ENCODE measurements around the gene PDK3.
A peak's percentile ranks its signal among the peaks of the same experiment; 100 is the strongest.

Gene PDK3

GRCh38 chrX:24464836-24465531 is at the start of gene PDK3:
Gene PDK3, plus strand, starts transcription at chrX:24465286. Its CDS starts 170 bp downstream, at chrX:24465456.
- DNase-seq, result peak; percentile 14

- no peak for DNase-seq
Observed at GRCh38 chrX:24415921-24416320, 49.2 kb upstream of the PDK3 start.

GRCh38 chrX:24423960-24424359 is 41.1 kb upstream of the PDK3 start:
- DNase-seq, result no peak

DNA sequence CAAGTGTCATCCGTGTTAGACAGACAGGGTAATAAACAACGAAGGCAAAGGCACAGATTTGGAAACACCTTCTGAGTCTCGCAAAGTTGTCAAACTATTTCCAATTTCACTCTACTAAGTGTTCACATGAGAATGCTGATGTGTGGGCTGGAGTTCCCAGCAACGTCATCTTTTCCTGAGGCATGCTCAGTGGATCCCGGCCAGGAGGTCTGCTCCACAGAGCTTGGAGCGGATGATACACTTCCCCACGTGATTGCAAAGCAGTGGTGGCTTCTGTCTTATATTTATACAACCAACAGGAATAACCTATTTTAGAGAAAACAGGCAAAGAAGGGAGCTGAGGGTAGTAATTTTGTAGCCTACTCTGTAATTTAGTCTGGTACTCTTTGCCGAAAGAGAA is 40.1 kb upstream of the PDK3 start:
- no peak for DNase-seq

DNA sequence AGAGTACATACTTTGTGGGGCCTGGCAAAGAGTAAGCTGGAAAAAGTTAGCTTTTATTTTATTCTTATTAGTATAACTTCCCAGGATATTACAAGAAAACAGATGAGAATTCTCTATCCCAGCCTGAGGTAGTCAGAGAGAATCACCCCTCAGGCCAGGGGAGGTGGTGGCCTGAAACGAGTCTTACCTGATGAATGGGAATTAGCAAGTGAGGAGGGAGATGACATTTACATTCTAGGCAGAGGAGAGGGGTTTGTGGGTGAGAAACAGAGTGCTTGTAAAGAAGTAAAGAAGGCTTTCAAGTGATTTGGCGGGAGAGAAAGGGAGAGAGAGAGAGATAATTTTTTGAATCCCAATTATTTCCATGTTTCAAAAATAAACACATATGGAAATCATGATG is 39.3 kb upstream of the PDK3 start:
- DNase-seq, result no peak

DNA sequence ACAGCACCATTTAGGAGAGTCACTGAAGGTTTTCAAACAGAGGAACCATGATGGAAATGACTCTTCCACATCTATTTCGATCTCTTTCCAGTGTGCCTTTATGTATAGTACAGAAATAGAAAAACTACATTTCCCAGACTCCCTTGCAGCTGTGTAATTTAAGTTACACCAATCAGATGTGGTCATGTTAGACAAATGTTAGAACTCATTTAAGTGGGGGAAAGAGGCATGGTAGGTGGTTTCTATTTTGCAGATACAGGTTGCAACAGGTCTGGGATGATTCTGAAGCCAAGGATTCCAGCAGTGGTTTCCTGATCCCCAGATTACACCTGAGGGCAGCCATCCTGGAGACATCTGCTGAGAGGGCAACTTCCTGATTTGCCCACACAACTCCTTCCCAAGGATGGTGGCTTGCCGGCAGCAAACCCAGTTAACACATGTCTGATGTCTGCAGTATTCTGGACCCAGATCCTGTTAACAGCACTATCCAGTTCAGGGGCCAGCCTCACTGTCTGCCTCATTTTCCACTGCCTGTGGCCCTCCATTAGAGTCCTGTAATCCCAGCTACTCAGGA is 38.7 kb upstream of the PDK3 start:
- no peak for DNase-seq

- DNase-seq, result no peak
Observed at GRCh38 chrX:24426921-24427746, 38.0 kb upstream of the PDK3 start.

DNA sequence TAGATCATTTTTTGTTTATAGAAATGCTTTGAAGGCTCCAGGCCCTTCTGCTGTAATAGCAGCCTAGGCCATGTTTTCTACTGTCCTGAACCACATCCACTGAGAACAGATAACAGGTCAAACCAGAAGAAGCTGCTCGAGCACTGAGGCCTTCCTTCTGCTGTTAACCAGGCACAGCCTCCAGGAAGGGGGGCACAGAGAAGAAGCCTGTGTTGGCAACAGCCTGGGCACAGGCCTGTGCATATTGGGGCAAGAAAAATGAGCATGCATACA is 37.4 kb upstream of the PDK3 start:
- no peak for DNase-seq

- no peak for DNase-seq
Observed at GRCh38 chrX:24428516-24428915, 36.6 kb upstream of the PDK3 start.

GRCh38 chrX:24435060-24435459 is 30.0 kb upstream of the PDK3 start:
- DNase-seq, result no peak

DNA sequence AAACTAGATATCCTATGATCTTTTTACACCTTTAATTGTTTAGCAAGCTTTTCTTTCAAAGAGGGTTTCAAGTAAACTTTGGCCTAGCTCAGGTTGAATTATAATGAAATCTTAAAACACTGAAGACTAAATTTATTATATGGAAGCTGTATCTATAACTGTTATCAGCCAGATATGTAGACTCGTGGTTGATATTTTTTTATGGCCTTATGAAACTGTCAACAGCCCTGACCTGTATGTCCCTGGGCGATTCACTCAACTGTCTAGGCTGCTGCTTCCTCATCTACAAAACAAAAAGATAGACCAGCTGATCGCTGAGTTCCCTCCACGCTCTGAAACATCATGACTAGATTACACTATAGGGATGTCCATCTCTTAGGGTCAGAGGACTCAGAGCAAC is 21.2 kb upstream of the PDK3 start:
- DNase-seq, result no peak

DNA sequence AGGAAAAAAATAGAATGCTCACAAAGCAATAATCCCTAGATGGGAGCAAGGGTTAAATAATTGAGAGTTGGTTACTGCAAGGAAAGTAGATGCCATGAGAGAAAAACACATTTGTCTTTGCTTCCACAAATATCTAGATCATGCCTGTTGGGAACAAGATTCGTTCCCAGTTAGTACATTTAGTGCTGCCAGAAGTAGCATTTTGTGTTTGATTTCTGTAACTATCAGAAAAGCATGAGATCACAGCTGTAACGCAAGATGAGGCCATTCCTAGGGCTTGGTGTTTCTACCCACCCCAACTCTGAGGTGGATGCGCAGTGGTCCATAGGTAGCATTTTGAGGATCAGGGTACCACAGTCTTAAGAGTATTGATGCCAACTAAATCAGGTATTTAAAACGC is 20.4 kb upstream of the PDK3 start:
- no peak for DNase-seq

- DNase-seq, result no peak
Observed at GRCh38 chrX:24448762-24449250, 16.3 kb upstream of the PDK3 start.

- DNase-seq, result no peak
Observed at GRCh38 chrX:24463077-24463476, 2.0 kb upstream of the PDK3 start.

DNA sequence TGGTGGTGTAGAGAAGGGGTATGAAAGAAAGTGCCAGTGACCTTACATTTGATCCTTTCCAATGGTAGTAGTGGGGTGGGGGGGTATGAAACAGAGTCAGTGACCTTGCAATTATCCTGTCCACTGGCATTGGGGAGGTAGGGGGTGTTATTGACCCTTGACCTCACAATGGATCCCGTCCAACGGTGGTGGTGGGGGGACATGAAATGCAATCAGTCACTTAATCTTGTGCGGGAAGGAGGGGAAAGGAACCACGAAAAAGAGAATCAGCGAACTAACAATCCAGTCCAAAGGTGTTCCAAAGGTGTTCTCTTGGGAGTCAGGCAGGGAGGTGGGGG is 619 bp upstream of the PDK3 start:
- no peak for DNase-seq

DNA sequence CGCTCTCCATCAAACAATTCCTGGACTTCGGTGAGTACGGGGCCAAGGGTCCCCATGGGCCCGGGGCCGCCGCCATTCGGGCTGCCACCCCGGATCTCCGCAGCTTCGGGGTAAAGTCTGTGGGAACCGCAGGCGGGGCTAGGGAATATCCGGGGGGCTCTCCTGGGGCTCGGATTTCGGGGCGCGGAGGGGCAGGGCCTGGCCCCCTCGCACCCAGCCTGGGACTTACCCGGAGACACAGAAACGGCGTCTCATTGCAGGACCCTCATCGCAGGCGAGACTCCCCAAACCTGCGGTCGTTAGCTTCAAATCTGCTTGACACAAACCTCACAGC is 413 bp downstream of the PDK3 start:
- no peak for DNase-seq

- no peak for DNase-seq
Observed at GRCh38 chrX:24466025-24466424, 939 bp downstream of the PDK3 start.

GRCh38 chrX:24468245-24468644 is 3.2 kb downstream of the PDK3 start:
- DNase-seq, result no peak

- DNase-seq, result no peak
Observed at GRCh38 chrX:24471808-24472207, 6.7 kb downstream of the PDK3 start.

GRCh38 chrX:24475480-24475879 is 10.4 kb downstream of the PDK3 start:
- DNase-seq, result no peak

GRCh38 chrX:24478509-24478908 is 13.4 kb downstream of the PDK3 start:
- DNase-seq, result no peak

GRCh38 chrX:24479924-24480323 is 14.8 kb downstream of the PDK3 start:
- DNase-seq, result peak; percentile 42

GRCh38 chrX:24480400-24480865 is 15.3 kb downstream of the PDK3 start:
- DNase-seq, result no peak

DNA sequence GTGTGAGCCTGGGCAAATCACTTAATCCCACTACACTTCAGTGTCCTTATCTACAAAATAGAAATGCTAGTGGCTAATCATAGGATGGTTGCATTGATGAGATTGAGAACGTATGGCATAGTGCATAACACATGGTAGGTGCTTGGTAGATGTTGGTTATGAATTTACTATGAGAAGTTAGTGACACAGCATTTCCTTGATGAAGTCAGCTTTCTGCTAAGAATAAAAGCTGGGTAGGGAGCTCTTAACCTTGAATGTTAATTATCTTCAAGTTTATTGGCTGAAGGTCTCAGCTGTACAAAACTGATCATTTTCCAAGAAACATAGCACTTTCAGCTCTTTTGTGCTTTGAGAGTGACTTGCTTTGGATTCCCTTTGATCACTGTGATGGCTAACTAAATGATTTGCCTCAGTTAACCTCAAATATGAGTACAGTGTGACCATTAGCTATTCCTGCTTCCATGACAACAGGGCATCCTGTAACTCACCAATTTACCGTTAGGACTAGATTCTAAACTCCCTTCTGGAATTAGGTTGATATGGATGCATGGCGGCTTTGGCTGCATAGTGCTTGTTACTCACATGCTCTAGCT is 17.8 kb downstream of the PDK3 start:
- no peak for DNase-seq
